Cortex of kidney (tissue), 1 donor: Measurements from ENCODE around the gene ZFP82.

Experiments
- DNase-seq: peaks from one replicate; lab custom pipeline; 2025; lab: John Stamatoyannopoulos, UW

ZFP82 gene

GRCh38 chr19:36371886-36372285 lies 46.6 kb downstream of the ZFP82 start:
- DNase-seq, result no peak

- no peak for DNase-seq
These were observed 54.6 kb downstream of the ZFP82 start for GRCh38 chr19:36363845-36364244.
